Right lobe of liver (tissue), 6 donors: Measurements from ENCODE around the gene TGFB1I1. TPM values are rescaled to one million over a fixed set of nuclear protein-coding genes. Genes with fewer than 3 reads are reported as not detected.

Experiments
- ATAC-seq, 4 donors: fragments of 200-7000 bp; cut with Tn5 transposase; one replicate each; pipeline ENCODE4 v1.9.1; 2020; ENCODE audit warnings: mild to moderate bottlenecking in 4 of 4, moderate library complexity in 4 of 4
- DNase-seq, 3 donors: peaks; one replicate each; pipeline ENCODE4 v3.0.0-alpha.2; 2020
- H3K27ac ChIP-seq, 3 donors: fragments of 200-600 bp; one replicate each; pipeline ENCODE4 v1.8.0; 2022
- H3K27me3 ChIP-seq, 2 donors: fragments of 200-600 bp; one replicate each; pipeline ENCODE4 v1.8.0; 2022
- H3K36me3 ChIP-seq, 4 donors: fragments of 200-600 bp; sonication (generic) in 1 of 4; one replicate each; pipeline versions ENCODE4 v1.5.1 to v1.8.0; 2017 to 2022; ENCODE audit warnings: control low read depth in 1 of 4
- H3K4me1 ChIP-seq, 4 donors: fragments of 200-600 bp; sonication (generic) in 1 of 4; one replicate each; pipeline versions ENCODE4 v1.5.1 to v1.8.0; 2017 to 2022; ENCODE audit warnings: control low read depth in 1 of 4
- H3K4me3 ChIP-seq, 3 donors: fragments of 200-600 bp; one replicate each; pipeline ENCODE4 v1.8.0; 2022
- H3K9me3 ChIP-seq, 4 donors: fragments of 200-600 bp; sonication (generic) in 1 of 4; one replicate each; pipeline versions ENCODE4 v1.5.1 to v1.8.0; 2017 to 2022; ENCODE audit warnings: control low read depth in 1 of 4
- POLR2A ChIP-seq: fragments of 450-650 bp; IDR thresholded peaks from one replicate; pipeline ENCODE4 v1.6.1; 2017; ENCODE audit warnings: antibody characterized with exemption, mild to moderate bottlenecking
- WGBS: methylation state at CpG from one replicate; pipeline ENCODE4 v1.1.6; 2018; ENCODE audit warnings: low coverage, low lambda C conversion rate; ENCODE audit not compliant: insufficient coverage; ENCODE audit errors: missing lambda C conversion rate; 5-methylcytosine and 5-hydroxymethylcytosine counted together
- intact Hi-C, 2 donors: fragments of 100-400 bp; cut with DNase I; formaldehyde crosslinking; loops; one replicate each; pipeline versions ENCODE4 v1.11.2 to v1.14.1; 2022
- total RNA-seq, 6 experiments: library from RNA; depleted of rRNA in 2 of 6; stranded (reverse); fragments of >200 nt in 2 of 6; fragmentation: NEBNext Ultra II Directional in 3 of 6; extraction: Animal tissue kit (Norgen Biotek cat#: 25700) in 3 of 6; gene quantifications; one replicate each; pipeline versions ENCODE4 v1.1.0 to v1.2.4, GENCODE V29; 2016 to 2023
- TF ChIP-seq, protein P1 (sequence below), 4 donors: fragments of 200-600 bp in 3 of 4; fragments of 450-650 bp in 1 of 4; IDR thresholded peaks; one replicate each; pipeline versions ENCODE4 v1.5.1 to v1.8.0; 2016 to 2022; ENCODE audit warnings: antibody characterized with exemption in 4 of 4, mild to moderate bottlenecking in 2 of 4
- donor health status: DM: no; HTN: yes; CAD: no.
- donor health status: DM: no; HTN: no; CAD: no.
- donor health status: DM: no; HTN: no; CAD: no.
- donor health status: DM: no; HTN: yes; CAD: no.
- donor health status: DM: no; HTN: yes; CAD: no.

TGFB1I1 gene
- total RNA-seq, 6 experiments from 2014 or later, result 1.9 to 7.9 (median 6.7) TPM

DNA sequence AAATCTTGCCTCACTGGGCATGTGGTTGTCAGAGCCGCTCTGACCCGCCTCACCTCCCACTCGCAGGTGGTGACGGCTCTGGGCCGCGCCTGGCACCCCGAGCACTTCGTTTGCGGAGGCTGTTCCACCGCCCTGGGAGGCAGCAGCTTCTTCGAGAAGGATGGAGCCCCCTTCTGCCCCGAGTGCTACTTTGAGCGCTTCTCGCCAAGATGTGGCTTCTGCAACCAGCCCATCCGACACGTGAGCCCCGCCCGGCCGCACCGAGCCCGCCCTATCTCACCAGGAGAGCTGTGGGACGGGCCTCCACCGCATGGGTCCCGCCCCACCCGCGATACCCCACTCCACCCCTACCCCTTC, 4.0 kb downstream of the TGFB1I1 start:
- Histone ChIP-seq H3K36me3 (no peaks in the 10 kb centered on the region), H3K4me3 (peak overlapping the region in 1 of 3 donors; percentile 63), H3K27ac (no peak overlapping the region), H3K9me3 (no peaks in the 10 kb centered on the region), H3K27me3 (no peaks in the 10 kb centered on the region), H3K4me1 (peaks cover 0 to 30% (median 2%) of the 10 kb centered on the region in 4 donors)
- ATAC-seq (no peak), DNase-seq (no peak)
- no peak for TF ChIP-seq POLR2A
- TF ChIP-seq, protein P1, sequence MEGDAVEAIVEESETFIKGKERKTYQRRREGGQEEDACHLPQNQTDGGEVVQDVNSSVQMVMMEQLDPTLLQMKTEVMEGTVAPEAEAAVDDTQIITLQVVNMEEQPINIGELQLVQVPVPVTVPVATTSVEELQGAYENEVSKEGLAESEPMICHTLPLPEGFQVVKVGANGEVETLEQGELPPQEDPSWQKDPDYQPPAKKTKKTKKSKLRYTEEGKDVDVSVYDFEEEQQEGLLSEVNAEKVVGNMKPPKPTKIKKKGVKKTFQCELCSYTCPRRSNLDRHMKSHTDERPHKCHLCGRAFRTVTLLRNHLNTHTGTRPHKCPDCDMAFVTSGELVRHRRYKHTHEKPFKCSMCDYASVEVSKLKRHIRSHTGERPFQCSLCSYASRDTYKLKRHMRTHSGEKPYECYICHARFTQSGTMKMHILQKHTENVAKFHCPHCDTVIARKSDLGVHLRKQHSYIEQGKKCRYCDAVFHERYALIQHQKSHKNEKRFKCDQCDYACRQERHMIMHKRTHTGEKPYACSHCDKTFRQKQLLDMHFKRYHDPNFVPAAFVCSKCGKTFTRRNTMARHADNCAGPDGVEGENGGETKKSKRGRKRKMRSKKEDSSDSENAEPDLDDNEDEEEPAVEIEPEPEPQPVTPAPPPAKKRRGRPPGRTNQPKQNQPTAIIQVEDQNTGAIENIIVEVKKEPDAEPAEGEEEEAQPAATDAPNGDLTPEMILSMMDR (IDR thresholded peaks at IDR 0.05), result no peak
- intact Hi-C loops, result loop anchor here in 1 of 2 donors (10.0 kb wide), 1 partner anchor 219 kb away; no protein-coding TSS in a partner anchor
- 16% methylated on average over 5 of the region's 26 CpGs for WGBS

DNA sequence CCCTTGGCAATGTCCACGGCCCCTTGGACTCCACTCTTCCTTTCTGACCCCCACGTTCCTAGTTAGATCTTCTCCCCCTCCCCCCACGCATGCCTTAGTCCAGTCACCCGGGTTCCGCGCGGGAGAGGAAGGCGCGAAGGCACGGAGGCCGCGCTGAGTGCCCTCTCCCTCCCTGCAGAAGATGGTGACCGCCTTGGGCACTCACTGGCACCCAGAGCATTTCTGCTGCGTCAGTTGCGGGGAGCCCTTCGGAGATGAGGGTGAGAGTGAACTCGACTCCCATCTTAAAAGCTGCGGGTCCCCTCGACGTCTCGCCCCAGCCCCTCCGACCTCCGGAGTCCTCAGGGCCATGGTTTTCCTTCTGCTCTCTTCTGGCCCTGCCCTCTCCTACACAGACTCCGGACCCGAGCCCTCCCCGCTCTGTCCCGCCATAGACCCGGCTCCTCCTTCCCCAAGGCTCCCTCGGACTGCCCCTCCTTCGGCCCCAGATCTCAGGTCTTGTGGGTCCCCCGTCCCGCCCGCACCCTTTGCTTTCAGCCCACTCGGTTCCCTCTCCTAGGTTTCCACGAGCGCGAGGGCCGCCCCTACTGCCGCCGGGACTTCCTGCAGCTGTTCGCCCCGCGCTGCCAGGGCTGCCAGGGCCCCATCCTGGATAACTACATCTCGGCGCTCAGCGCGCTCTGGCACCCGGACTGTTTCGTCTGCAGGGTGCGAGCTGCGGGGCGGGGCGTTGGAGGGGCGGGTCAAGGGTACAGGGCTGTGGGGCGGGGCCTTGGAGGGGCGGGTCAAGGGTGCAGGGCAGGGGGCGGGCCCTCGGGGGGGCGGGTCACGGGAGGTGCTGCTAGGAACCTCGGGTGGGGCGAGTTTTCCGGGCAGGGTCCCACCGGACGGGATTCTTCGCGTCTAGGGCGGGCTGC, 4.6 kb downstream of the TGFB1I1 start:
- Histone ChIP-seq H3K27me3 (no peaks in the 10 kb centered on the region), H3K36me3 (no peaks in the 10 kb centered on the region), H3K4me3 (peak overlapping the region; percentile 48 to 65 (median 63)), H3K27ac (peak overlapping the region; percentile 73 to 96 (median 82)), H3K9me3 (no peaks in the 10 kb centered on the region), H3K4me1 (peaks cover 0 to 30% (median 2%) of the 10 kb centered on the region in 4 donors)
- DNase-seq, result peak; percentile 96
- intact Hi-C loops, result loop anchor here in 1 of 2 donors (10.0 kb wide), 1 partner anchor 218 kb away; no protein-coding TSS in a partner anchor
- 18% methylated on average over 40 of the region's 68 CpGs for WGBS
- ATAC-seq, result peak; percentile 75 to 83 (median 80)
- TF ChIP-seq, protein P1 (IDR thresholded peaks at IDR 0.05), result no peak
- TF ChIP-seq POLR2A, result peak; percentile 50

DNA sequence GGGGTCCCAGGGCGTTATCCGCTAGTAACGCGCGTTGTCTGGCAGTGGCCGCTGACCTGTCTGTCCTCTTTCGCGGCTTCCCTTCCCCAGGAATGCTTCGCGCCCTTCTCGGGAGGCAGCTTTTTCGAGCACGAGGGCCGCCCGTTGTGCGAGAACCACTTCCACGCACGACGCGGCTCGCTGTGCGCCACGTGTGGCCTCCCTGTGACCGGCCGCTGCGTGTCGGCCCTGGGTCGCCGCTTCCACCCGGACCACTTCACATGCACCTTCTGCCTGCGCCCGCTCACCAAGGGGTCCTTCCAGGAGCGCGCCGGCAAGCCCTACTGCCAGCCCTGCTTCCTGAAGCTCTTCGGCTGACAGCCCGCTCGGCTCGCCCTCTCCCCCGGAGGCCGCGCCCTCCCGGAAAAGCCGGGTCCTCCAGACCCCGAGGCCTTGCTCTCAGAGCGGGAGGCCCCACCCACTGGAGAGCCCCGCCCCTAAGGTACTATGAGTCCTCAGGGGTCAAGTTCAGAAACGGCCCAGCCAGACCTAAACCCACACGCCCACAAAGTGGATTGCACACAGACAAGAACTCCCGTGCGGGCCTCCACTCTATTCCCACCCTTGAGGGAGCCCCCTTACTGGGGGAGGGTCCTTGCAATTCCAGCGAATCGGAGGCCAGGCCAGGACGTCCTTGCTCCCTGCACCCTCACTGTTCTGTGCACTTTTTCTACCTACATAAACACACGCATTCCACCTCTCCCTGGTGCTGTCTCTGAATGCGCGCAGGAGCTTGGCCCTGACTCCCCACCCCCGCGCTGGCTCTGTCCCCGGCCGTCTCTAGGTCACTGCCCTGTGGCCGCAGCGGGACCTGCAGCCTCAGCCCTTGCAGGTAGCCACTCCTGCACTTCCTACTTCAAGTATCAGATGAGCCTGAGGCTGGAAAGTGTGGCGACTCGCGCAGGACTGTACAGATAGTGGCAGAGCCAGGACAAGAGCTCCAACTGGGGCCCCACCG, 5.6 kb downstream of the TGFB1I1 start:
- H3K27me3 ChIP-seq, result no peaks in the 10 kb centered on the region
- peak; percentile 78 to 84 (median 82) for ATAC-seq
- peaks cover 0 to 25% (median 2%) of the 10 kb centered on the region in 4 donors for H3K4me1 ChIP-seq
- no peaks in the 10 kb centered on the region for H3K36me3 ChIP-seq
- intact Hi-C loops, result loop anchor here in 1 of 2 donors (10.0 kb wide), 1 partner anchor 217 kb away; no protein-coding TSS in a partner anchor
- 15% methylated on average over 13 of the region's 67 CpGs for WGBS
- DNase-seq, result peak; percentile 88 to 94 (median 93)
- no peaks in the 10 kb centered on the region for H3K9me3 ChIP-seq
- H3K4me3 ChIP-seq, result peak overlapping the region; percentile 48 to 65 (median 63)
- TF ChIP-seq, protein P1 (IDR thresholded peaks at IDR 0.05), result peak; percentile 37 to 58 (median 53)
- peak; percentile 35 for TF ChIP-seq POLR2A
- peak overlapping the region; percentile 73 to 96 (median 82) for H3K27ac ChIP-seq

DNA sequence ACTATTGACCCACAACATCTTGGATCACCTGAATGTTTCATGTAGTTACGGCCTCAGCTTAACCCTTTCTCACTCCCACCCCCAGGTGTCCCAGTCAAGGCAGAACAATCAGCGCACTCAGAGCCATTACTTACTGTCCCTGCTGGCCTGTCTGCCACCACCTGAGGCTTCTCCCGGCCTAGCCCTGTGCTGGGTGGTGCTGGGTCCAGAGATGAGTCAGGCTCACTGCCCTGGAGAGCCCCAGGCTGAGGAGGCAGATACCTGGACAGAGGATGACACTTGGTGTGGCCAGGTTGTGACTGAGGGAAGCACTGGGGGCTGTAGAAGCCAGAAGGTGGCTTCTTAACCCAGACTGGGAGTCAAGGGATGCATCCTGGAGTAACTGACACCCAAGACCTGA, 7.0 kb downstream of the TGFB1I1 start:
- no peak for DNase-seq
- Histone ChIP-seq H3K27me3 (no peaks in the 10 kb centered on the region), H3K4me1 (peaks cover 0 to 17% (median 2%) of the 10 kb centered on the region in 4 donors), H3K36me3 (no peaks in the 10 kb centered on the region), H3K27ac (no peak overlapping the region), H3K9me3 (no peaks in the 10 kb centered on the region), H3K4me3 (no peak overlapping the region)
- intact Hi-C loops, result loop anchor here in 1 of 2 donors (10.0 kb wide), 1 partner anchor 216 kb away; no protein-coding TSS in a partner anchor
- ATAC-seq, result no peak
- TF ChIP-seq, protein P1 (IDR thresholded peaks at IDR 0.05), result no peak
- TF ChIP-seq POLR2A, result no peak
- 86% methylated on average over 3 of the region's 3 CpGs for WGBS
